OCI-LY7 (cell line): ENCODE results near the gene ZNF343. TPM values are rescaled to one million over a fixed set of nuclear protein-coding genes. Genes with fewer than 3 reads are reported as not detected.

Source experiments
- BruUV-seq: library from RNA; stranded (reverse); fragments of 400-500 nt; replicated peaks from 2 replicates; lab custom pipeline; 2021; lab: Mats Ljungman, UMichigan
- CTCF ChIA-PET: fragments of 300-600 bp; sonication (Branson Sonifier 250); formaldehyde crosslinking; loops from one replicate; lab custom pipeline; 2022; ENCODE audit warnings: antibody characterized with exemption; ENCODE audit not compliant: unreplicated experiment; lab: Charles Lee
- POLR2A ChIA-PET: fragments of 300-600 bp; sonication (Branson Sonifier 250); formaldehyde crosslinking; loops from one replicate; lab custom pipeline; 2022; ENCODE audit warnings: antibody characterized with exemption; lab: Charles Lee
- DNase-seq: peaks from one replicate; pipeline ENCODE4 v3.0.0-alpha.2; 2015; ENCODE audit warnings: low spot score
- H2AFZ ChIP-seq: fragments of 200-600 bp; sonication (generic), shearing (Covaris generic); 2 replicates; pipeline ENCODE4 v1.6.1; 2014; ENCODE audit warnings: mild to moderate bottlenecking, antibody characterized with exemption, low read length, moderate library complexity
- H3K27ac ChIP-seq: fragments of 200-600 bp; sonication (generic); 2 replicates; pipeline ENCODE4 v1.5.1; 2014; ENCODE audit warnings: mixed run types, low read depth, mild to moderate bottlenecking, moderate library complexity, low read length, inconsistent platforms; ENCODE audit not compliant: poor library complexity, severe bottlenecking
- H3K36me3 ChIP-seq: fragments of 200-600 bp; sonication (generic); 2 replicates; pipeline ENCODE4 v1.6.1; 2014; ENCODE audit warnings: mild to moderate bottlenecking, antibody characterized with exemption, low read length, moderate library complexity, mixed read lengths; ENCODE audit not compliant: insufficient read depth
- H3K4me1 ChIP-seq: fragments of 200-600 bp; sonication (generic); 2 replicates; pipeline ENCODE4 v1.5.1; 2014; ENCODE audit warnings: mild to moderate bottlenecking, low read length; ENCODE audit not compliant: insufficient read depth, poor library complexity, severe bottlenecking
- H3K4me2 ChIP-seq: fragments of 200-600 bp; sonication (generic); 2 replicates; pipeline ENCODE4 v1.6.1; 2014; ENCODE audit warnings: mild to moderate bottlenecking, low read length
- H3K4me3 ChIP-seq: fragments of 200-600 bp; sonication (generic); 2 replicates; pipeline ENCODE4 v1.5.1; 2014; ENCODE audit warnings: mild to moderate bottlenecking, low read depth, low read length; ENCODE audit not compliant: poor library complexity, severe bottlenecking
- H3K79me2 ChIP-seq: fragments of 200-600 bp; sonication (generic); 2 replicates; pipeline ENCODE4 v1.6.1; 2016; ENCODE audit warnings: low read depth, mild to moderate bottlenecking, low read length, moderate library complexity, mixed read lengths; ENCODE audit not compliant: insufficient read depth
- H3K9me2 ChIP-seq: fragments of 200-600 bp; sonication (generic); 2 replicates; pipeline ENCODE4 v1.6.1; 2016; ENCODE audit warnings: mild to moderate bottlenecking, low read length, mixed read lengths; ENCODE audit not compliant: insufficient read depth
- H3K9me3 ChIP-seq: fragments of 200-600 bp; sonication (generic); 2 replicates; pipeline ENCODE4 v1.6.1; 2014; ENCODE audit warnings: mild to moderate bottlenecking, mixed run types, low read length, mixed read lengths
- H4K20me1 ChIP-seq: fragments of 200-600 bp; sonication (generic); 2 replicates; pipeline ENCODE4 v1.6.1; 2014; ENCODE audit warnings: mild to moderate bottlenecking, antibody characterized with exemption, low read length, moderate library complexity, mixed read lengths; ENCODE audit not compliant: insufficient read depth
- CTCF ChIP-seq: fragments of 200-600 bp; sonication (generic); conservative IDR thresholded peaks from 2 replicates; pipeline ENCODE4 v1.5.1; 2014; ENCODE audit warnings: mild to moderate bottlenecking, antibody characterized with exemption, low read length, moderate library complexity, mixed read lengths
- EZH2phosphoT487 ChIP-seq: fragments of 200-600 bp; sonication (generic); IDR thresholded peaks from 2 replicates; pipeline ENCODE4 v1.6.1; 2018; ENCODE audit warnings: low read depth, borderline replicate concordance, mild to moderate bottlenecking, mixed run types, antibody characterized with exemption, low read length, moderate library complexity, mixed read lengths
- intact Hi-C: fragments of 100-400 bp; cut with micrococcal nuclease; formaldehyde crosslinking; loops from one replicate; pipeline ENCODE4 v1.10.0; 2022; ENCODE audit not compliant: unreplicated experiment
- total RNA-seq, 2 experiments: library from RNA; depleted of rRNA in 1 of 2; stranded (reverse); fragments of >200 nt in 1 of 2; shearing (Covaris generic) in 1 of 2; gene quantifications; 2 replicates each; pipeline ENCODE4 v1.2.3, GENCODE V29; 2014 to 2022

The ZNF343 gene
- total RNA-seq, 2 experiments from 2014 or later: 7.1 to 11.9 TPM

- no peak overlapping the region for H3K4me3 ChIP-seq
- ChIA-PET POLR2A (no interaction called here), CTCF (no interaction called here)
- peaks cover under 1% of the 10 kb centered on the region; the same call in 1 of the 2 replicates for H3K79me2 ChIP-seq
- no TSS peak for BruUV-seq
- H3K36me3 ChIP-seq: peaks cover 71% of the 10 kb centered on the region
- intact Hi-C loops: no loop called here
- no peaks in the 10 kb centered on the region for H3K9me3 ChIP-seq
- no peak overlapping the region for H2AFZ ChIP-seq
- no peaks in the 10 kb centered on the region for H3K9me2 ChIP-seq
- no peak overlapping the region for H3K27ac ChIP-seq
- no peak for DNase-seq
- TF ChIP-seq CTCF (no peak), EZH2phosphoT487 (no peak)
- no peak overlapping the region for H3K4me2 ChIP-seq
- H3K4me1 ChIP-seq: no peaks in the 10 kb centered on the region
- peaks cover 3% of the 10 kb centered on the region; the same call in 1 of the 2 replicates for H4K20me1 ChIP-seq
These were observed 49.7 kb downstream of the ZNF343 start for GRCh38 chr20:2458919-2459499.

GRCh38 chr20:2455771-2456497 lies 52.8 kb downstream of the ZNF343 start:
- no peaks in the 10 kb centered on the region for H3K4me1 ChIP-seq
- no peak overlapping the region for H3K4me3 ChIP-seq
- DNase-seq: no peak
- ChIA-PET POLR2A (interaction anchor here (1.2 kb wide), 1 partner anchor 13 kb away, joined by 3 read pairs; no protein-coding TSS in a partner anchor), CTCF (no interaction called here)
- H4K20me1 ChIP-seq: no peaks in the 10 kb centered on the region
- peaks cover 40% of the 10 kb centered on the region for H3K36me3 ChIP-seq
- BruUV-seq: no TSS peak
- no peaks in the 10 kb centered on the region for H3K9me2 ChIP-seq
- intact Hi-C loops: no loop called here
- H2AFZ ChIP-seq: no peak overlapping the region
- no peak for TF ChIP-seq EZH2phosphoT487
- no peak for TF ChIP-seq CTCF
- H3K4me2 ChIP-seq: no peak overlapping the region
- H3K79me2 ChIP-seq: no peaks in the 10 kb centered on the region
- no peak overlapping the region for H3K27ac ChIP-seq
- no peaks in the 10 kb centered on the region for H3K9me3 ChIP-seq

- Histone ChIP-seq H3K27ac (no peak overlapping the region), H3K9me3 (no peaks in the 10 kb centered on the region), H3K4me1 (no peaks in the 10 kb centered on the region), H3K36me3 (peaks cover 19% of the 10 kb centered on the region), H3K79me2 (no peaks in the 10 kb centered on the region), H3K4me3 (no peak overlapping the region), H2AFZ (no peak overlapping the region), H4K20me1 (no peaks in the 10 kb centered on the region), H3K9me2 (no peaks in the 10 kb centered on the region), H3K4me2 (no peak overlapping the region)
- CTCF ChIA-PET: no interaction called here
- DNase-seq: no peak
- no TSS peak for BruUV-seq
- POLR2A ChIA-PET: no interaction called here
- intact Hi-C loops: loop anchor here (5.0 kb wide), 2 partner anchors 246 to 486 kb away; no protein-coding TSS in a partner anchor
- TF ChIP-seq EZH2phosphoT487 (no peak), CTCF (no peak)
These were observed 54.9 kb downstream of the ZNF343 start for GRCh38 chr20:2453792-2454191.
